Activated CD8-positive, alpha-beta memory T cell treated with anti-CD3 and anti-CD28 coated beads, Interleukin-2, amount 50 U/mL, for 1 hour (primary cell): ENCODE data around the gene TGFBR3.
"Not testable (repeated sequence)": the region's sequence is repeated elsewhere in the genome, so short reads cannot be mapped to it uniquely, and the experiment has no call there.

Experiments
- DNase-seq: peaks from one replicate; pipeline ENCODE4 v3.0.0-alpha.2; 2020; ENCODE audit errors: extremely low read depth

The TGFBR3 gene

DNA sequence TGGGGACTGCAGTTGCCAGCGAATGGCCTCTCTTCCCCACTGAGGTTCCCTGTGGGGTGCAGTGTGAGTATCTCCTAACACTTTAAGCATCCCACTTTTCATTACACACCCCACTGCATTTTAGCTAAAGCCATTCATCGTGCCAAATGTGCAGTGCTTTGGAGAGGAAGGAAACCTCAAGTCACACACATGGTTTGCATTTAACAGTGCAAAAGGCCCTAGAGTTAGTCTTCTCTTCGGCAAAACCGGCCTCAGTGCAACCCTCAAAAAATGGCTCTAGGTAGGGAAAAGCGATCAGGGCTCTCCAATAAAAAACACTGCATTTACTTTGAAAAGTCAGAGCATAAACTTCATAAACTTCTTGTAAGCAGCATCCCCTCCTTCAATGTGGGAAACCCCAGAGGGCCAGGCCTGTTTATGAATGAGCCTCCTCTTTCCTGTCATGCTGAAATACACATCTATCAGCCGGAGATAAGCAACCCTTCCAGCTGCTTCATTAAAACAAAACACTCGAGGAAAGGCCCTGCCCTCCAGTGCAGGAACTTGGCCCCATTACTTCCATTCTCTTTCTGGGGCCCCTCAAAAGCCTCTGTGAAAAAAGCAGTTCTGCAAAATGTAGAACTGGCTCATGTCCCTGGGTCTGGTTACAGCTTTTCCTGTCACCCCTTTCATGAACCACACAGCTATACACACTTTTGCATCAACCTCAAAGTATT, 201.3 kb downstream of the TGFBR3 start:
- no peak for DNase-seq

DNA sequence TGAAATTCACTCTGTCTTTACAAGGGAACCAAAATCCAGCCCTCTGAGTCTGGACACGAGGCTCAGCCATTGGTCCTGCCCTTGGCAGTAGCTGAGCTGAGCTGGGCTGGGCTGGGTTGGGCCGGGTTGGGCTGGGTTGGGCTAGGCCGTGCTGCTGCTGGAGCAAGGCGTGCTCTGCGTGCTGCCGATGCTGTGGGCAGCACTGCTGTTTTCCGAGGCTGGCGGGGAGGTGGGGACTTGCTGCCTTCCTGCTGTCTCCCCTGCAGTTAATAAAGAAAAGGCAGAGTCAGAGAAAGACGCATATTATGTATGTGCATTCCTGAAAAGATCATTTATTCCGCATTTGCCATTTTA, 202.4 kb downstream of the TGFBR3 start:
- no peak for DNase-seq

DNA sequence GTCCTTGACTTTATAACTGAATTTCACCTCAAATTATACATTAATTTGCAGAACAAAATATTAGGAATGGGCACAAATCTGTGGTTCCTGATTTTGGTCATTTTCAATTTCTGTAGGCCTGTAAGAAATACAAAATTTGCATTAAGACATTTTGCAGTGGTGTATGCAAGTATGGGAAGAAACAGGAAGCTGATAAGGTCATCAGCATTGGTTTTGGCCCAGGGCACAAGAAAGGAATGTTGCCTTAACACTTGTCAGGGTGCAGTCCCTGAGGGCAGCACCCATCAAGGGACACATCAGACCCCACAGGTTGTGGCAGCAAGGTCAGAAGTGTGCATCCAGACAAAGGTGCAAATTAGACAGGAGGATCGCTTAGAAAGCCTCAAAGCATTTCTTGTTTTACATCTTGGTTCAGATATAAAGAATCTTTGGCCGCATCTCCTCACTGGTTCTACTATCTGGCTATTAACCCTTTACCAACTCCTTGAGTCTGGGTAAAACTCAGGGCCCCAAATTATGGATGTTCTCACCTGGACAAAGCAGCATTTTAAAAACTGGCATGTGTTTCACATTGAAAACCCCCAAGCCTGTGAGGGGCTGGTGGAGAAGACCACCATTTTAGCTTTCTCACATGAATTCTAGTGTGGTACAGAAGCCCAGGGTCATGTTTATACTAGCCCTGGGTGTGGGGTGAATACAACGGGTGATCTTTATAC, 202.9 kb downstream of the TGFBR3 start:
- DNase-seq: no peak

DNA sequence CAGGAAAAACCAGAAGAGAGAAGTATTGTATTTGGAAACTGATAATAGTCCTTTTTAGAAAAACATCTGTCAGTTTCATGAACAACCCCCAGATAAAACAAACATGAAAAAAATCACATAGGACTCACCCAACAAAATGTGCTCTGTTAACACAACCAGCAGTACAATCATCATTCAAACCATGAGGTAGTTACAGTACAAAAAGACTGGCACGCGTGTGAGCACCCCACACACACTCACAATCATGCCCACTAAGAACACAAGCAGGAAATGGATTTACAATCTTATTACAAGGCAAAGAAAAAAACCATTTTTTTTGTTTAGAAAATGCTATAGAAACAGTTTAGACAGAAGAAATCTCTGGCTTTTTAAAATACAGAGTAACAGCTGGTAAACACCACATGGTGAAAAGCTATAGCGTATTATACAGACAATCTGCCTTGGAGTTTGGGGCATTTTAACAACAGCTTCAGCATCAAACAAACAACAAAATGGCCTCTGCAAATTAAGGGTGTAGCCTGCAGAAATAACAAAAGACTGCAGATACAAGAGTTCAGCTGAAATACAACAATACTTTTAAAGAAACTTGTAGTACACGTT, 205.3 kb downstream of the TGFBR3 start:
- DNase-seq: no peak

DNA sequence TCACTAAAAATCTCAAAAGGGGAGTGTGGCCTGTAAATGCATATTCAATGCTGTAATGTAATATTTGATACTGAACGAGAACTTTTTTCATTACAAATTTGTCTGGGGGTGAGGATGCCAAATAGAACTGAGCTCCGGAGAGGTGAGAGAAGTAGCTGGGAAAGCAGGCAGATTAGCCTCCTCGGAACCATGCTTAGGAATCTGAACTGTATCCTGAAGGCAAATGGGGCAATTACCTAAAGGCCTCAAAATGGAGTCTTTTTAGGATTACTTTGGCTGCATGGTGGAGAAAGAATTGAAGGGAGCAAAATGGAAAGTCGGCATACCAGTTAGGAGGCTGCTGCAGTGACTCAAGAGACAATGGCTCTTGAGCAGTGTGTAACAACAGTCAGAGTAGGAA, 206.5 kb downstream of the TGFBR3 start:
- DNase-seq: no peak

DNA sequence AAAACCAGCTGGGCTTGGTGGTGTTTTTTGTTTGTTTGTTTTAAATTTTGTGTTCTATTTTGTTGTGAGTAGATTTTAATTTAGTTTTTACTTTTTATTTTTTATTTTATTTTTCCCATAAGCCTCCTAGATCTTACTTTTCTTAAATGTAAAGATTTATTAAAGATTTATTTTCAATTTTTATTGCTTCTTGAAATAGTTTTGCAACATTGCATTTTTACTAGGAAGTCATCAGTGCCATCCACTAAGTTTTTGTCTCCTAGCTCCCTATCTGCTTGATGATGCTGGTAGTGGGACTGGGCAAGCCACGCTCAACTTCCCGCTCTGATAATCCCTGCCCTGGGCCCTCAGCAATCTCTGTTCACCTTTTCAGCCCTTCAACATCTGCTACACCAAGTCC, 209.9 kb downstream of the TGFBR3 start:
- DNase-seq: no peak

- no peak for DNase-seq
Observed at GRCh38 chr1:91674107-91674506, 211.8 kb downstream of the TGFBR3 start.

DNA sequence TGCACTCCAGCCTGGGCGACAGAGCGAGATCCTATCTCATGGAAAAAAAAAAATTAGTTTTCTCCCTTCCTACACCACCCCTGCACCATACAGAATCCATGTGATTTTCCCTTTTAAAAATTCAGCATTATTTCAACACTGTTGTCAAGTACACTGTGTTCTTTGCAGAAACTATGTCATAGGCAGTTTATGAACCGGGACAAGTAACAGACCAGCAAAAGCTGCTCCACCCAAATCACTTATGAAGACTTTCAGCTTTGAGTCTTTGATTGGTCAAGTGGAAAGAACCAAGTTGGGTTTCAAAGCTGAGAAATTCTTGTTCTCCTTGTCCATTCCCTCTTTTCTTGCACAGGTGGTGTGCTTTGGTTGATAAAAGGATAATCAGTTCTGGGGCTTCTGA, 212.3 kb downstream of the TGFBR3 start:
- no peak for DNase-seq

GRCh38 chr1:91672601-91673161, 213.3 kb downstream of the TGFBR3 start:
- DNase-seq: no peak

- no peak for DNase-seq
Observed at GRCh38 chr1:91670781-91671180, 215.2 kb downstream of the TGFBR3 start.

GRCh38 chr1:91669584-91670350, 216.2 kb downstream of the TGFBR3 start:
- DNase-seq: no peak

- not testable (repeated sequence) for DNase-seq
Observed at GRCh38 chr1:91666651-91667050, 219.3 kb downstream of the TGFBR3 start.

DNA sequence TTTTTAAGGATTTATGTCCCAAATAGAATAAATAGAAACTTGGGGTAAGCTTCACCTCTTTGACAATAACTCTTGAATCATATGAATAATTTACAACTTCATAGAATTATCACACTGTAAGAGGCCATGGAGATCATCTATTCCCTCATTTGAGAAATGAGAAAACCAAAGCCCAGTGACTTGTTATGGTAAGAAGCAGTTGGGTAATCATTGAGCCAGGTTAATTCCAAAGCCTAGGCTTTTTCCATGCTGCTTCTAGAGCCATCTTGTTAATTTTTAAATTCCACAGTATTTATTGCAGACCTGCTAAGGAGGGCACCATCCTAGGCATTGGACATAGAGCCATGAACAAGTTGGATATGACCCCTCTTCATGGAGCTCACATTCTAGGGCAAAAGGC, 224.8 kb downstream of the TGFBR3 start:
- no peak for DNase-seq

DNA sequence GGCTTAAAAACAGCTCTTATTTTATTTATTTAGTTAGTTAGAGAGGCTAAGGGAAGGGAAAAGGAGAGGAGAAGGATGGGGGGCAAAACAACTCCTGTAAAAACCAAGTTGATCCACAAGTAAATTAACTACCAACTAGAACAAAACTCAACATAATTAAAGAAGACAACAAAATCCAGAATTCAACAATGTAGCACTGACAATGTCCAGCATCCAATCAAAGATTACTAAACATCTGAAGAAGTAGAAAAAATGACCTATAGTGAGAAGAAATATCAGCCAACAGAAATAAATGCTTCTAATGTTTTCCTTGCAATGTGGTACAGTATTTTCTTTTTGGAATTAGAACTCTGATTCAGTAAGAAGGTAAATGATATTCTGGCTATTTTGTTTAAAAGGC, 225.2 kb downstream of the TGFBR3 start:
- DNase-seq: no peak

GRCh38 chr1:91655912-91656449, 230.0 kb downstream of the TGFBR3 start:
- DNase-seq: no peak

DNA sequence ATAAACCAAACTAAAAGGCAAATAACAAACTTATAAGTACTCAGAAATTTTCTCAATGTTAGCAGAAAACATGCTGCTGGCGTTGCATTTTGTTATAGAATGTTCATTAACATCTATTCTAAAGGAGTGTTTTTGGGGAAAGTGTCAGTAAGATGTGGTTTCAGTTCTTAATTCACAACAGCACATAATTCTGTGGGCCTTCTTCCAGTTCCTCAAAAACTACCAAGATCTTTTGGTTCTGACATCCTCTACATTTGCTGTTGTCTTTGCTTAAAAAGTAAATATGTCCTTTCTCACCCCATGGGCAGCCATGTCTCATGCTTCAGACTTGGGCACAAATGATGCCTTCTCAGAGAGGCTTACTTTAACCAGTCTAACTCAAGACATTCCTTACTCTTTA, 232.8 kb downstream of the TGFBR3 start:
- no peak for DNase-seq

- no peak for DNase-seq
Observed at GRCh38 chr1:91651661-91652071, 234.3 kb downstream of the TGFBR3 start.

DNA sequence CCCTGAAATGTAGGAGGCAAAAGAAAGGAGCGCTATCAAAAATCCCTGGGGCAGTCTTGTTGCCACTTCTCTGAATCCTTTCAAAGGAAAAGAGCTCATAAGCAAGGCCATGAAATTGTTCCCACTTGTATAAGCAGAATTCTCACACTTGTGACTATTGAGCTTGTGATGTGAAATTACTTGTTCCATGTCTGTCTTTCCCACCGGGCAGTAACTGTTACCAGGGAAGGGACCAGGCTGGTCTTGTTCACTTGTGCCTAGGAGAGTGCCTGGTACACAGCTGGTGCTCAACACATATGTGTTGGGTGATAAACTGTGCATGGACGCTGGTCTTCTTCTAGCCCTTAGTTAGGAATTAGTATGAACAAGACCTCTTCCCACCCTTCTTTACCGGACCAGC, 234.7 kb downstream of the TGFBR3 start:
- no peak for DNase-seq

DNA sequence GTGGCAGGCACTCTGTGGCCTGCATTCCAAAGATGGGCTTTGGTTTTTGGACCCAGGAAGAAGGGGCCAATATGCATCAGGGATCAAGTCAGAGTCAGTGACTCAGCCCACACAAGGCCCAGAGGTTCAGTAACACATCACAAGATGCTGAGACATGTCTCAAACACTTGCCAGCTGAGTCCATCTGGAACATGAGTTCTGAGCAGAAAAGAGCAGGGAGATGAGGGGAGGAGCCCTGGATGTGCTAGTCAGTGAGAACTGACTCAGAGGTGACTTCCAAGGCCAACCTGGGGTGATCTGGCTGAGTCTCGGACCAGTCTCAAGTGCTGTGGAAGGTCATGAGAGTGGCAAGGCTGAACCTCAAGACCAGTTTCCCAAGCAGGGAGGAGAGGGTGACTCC, 235.2 kb downstream of the TGFBR3 start:
- no peak for DNase-seq

- no peak for DNase-seq
Observed at GRCh38 chr1:91647061-91647460, 238.9 kb downstream of the TGFBR3 start.

- DNase-seq: no peak
Observed at GRCh38 chr1:91645031-91645430, 240.9 kb downstream of the TGFBR3 start.

DNA sequence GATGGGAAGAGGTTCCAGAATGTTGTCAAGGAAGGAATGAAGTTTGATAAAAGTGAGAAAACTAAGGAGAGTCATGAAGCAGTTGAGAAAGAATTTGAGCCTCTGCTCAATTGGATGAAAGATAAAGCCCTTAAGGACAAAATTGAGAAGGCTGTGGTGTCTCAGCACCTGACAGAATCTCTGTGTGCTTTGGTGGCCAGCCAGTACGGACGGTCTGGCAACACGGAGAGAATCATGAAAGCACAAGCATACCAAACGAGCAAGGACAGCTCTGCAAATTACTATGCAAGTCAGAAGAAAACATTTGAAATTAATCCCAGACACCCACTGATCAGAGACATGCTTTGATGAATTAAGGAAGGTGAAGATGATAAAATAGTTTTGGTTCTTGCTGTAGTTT, 242.5 kb downstream of the TGFBR3 start:
- no peak for DNase-seq
